ENCODE measurements around the gene VSIG10.
"Not testable (repeated sequence)": the region's sequence is repeated elsewhere in the genome, so short reads cannot be mapped to it uniquely, and the experiment has no call there.

VSIG10 gene

DNA sequence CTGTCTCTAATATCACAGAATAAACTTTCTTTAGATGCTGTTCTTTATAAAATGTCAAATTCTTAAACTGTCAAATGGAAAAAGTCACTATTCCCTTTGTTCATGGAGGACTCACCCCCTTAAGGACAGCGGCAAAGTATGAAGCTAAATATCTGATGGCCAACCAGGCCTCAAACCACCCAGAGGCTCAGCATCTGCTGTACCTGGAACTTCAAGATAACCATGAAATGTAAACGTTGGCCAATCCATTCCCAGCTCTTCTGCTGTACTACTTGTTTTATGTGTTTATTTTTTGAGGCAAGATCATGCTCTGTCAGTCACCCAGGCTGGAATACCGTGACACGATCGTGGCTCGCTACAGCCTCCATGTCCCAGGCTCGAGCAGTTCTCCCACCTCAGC is 71.6 kb downstream of the VSIG10 start:
- DNase-seq (ENCODE audit: low read depth), result no peak

DNA sequence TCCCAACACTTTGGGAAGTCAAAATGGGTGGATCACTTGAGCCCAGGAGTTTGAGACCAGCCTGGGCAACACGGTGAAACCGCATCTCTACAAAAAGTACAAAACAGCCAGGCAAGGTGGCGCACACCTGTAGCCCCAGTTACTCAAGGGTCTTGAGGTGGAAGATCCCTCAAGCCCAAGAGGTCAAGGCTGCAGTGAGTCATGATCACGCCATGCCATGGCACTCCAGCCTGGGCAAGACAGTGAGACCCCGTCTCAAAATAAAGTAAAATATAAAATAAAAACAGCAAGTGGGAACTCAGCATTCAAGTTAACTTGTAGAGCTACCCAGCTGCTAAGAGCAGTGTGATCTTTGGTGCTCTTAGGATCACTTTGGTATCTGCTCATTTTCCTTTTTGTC is 74.6 kb downstream of the VSIG10 start:
- DNase-seq (ENCODE audit: low read depth), result no peak

DNA sequence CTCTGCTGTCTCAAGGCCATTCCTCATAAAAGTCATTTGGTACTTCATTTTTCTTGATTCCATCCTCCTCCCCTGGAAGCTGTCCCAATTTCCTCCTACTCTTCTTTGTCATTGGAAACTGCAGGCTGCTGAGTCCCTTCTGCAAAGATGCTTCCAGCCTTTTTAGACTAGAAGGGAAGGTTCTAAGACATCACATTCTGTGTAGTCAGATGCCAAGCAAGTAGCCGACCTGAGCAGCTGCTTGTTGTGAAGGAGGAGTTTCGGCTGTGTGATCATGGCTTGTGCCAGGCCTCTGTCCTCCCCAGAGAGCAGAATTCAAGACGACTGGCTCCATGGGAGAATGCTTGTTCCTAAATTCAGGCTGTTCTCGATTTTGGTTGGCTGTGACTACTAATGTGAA is 78.6 kb downstream of the VSIG10 start:
- no peak for DNase-seq (ENCODE audit: low read depth)

DNA sequence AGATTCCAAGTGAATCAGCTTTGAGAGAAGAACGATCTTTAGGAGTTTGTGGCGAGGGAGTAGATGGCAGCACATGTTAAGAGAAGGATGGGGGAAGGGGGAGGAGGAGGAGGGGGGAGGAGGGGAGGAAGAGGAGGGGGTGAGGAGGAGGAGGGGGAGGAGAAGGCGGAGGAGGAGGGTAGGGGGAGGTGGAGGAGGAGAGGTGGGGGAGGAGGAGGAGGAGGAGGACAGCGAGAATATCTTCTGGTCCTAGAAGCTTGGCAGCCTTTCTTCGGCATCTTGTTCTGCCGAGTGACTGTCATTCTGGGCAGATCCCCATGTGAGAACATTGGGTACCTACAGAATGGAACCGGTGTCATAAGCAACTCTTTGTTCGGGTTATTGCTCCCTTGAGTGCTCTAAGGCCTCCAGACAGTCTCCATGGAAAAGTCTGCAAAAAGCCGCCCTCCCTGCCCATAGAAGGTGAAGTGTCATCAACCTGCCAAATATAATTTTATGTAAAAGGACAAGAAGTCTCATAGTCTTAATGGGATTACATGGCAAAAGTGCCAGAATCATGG is 80.4 kb downstream of the VSIG10 start:
- DNase-seq (ENCODE audit: low read depth), result no peak

DNA sequence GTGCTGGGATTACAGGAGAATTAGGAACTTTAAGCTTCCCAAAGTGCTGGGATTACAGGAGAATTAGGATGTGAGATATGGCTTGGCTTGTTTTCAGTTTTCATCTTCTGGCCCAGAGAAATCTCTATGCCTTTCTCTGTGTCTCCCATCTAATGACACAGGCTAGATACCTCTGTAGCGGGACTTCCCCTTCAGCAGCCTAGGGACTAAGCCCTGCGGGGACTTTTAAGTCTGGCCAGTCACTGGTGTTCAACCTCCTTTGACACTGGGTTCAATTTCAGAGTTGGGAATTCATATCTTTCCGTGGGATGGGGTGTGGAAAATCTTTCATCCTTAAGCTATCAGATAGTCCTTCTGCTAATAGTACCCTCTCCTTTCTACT is 81.1 kb downstream of the VSIG10 start:
- DNase-seq (ENCODE audit: low read depth), result no peak

DNA sequence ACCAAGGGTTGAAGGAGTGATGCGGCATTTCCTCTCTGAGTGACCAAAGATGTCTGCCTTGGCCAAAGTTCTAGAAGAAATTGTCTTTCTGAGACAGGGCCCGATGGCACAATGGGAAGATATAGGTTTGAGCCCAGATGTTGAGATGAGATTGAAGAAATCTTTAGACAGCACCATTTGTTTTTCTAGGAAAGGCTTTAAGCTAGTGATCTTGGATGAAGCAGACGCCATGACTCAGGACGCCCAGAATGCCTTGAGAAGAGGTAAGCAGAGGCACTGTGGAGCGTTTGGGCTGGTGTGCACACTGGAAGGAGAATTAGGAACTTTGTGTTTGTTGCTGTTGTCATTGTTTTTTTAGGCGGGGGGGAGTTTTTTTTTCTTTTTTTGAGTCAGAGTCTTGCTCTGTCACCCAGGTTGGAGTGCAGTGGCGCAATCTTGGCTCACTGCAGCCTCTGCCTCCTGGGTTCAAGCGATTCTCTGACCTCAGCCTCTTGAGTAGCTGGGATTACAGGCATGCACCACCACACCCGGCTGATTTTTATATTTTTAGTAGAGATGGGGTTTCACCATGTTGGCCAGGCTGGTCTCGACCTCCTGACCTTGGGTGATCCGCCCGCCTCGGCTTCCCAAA is 81.6 kb downstream of the VSIG10 start:
- not testable (repeated sequence) for DNase-seq (ENCODE audit: low read depth)

DNA sequence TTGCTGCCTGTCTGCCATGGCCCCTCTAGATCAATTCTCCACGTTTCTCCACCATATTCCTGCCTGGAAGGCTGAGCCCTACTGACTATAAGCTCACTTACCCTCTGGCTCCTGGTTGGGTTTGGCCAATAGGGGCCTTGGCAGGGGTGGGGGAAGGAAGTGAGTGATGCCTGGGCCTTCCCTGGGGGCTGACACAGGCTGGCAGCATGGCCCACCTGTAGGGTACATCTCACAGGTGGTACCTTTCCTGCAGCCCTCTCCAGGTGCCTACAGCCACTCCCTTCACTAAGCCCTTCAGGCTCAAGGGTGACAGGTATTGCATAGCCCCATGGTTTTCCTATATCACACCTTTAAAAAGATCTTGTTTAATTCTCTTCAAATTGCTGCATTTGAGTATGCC is 83.8 kb downstream of the VSIG10 start:
- DNase-seq (ENCODE audit: low read depth), result no peak

DNA sequence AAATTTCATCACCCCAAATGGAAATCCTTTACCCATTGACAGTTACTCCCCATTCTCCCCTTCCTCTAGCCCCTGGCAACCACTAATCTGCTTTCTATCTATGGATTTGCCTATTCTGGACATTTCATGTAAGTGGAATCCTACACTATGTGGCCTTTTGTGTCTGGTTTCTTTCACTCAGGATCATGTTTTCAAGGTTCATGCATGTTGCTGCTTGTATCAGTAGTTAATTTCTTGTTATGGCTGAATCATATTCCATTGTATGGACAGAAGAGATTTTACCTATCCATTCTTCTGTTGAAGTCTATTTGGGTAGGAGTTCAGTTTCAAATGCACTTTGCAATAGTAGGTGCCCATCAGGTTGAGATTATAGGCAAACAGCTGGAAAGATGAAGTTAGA is 85.9 kb downstream of the VSIG10 start:
- DNase-seq (ENCODE audit: low read depth), result no peak

DNA sequence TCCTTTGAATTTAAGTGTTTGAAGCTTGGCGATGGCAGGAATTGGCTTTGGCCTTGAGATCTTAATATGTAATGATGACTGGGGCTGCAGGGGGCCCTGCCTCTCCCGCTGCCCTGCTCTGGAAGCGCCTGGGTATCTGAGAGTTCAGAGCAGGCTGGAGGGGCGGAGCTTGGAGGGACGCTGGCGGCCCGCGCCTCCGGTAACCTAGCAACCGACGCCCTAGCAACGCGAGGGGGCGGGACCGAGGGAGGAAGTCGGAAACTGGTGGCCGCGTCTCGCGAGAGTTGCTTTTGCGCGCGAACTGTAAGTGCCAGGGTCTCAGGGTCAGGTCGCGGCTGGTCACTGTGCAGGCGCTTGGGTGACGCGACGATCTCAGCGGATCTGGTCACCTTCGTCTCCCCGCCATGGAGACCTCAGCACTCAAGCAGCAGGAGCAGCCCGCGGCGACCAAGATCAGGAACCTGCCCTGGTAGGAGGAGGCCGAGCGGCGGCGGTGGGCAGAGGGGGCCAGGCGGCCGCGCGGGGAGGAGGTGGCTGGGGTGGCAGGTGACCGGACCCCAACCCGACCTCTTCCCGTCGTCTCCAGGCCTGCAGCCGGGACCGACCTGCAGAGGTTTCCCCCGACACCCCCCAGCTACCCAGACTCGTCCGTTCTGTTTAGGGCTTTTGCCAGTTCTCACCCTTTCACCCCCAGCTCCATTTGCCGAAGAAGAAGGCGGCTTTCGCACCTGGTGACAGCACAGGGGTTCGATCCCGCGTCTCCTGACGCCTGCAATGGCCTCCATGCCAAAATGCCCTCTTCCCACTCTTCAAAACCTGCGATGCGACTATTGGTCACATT is 87.2 kb downstream of the VSIG10 start, which contains the start of gene RFC5:
TSS of gene RFC5 (plus strand) at position 280 of the 841 bp plus-strand sequence. CDS start at position 405, 125 bp downstream.
- DNase-seq (ENCODE audit: low read depth), result peak; percentile 97

DNA sequence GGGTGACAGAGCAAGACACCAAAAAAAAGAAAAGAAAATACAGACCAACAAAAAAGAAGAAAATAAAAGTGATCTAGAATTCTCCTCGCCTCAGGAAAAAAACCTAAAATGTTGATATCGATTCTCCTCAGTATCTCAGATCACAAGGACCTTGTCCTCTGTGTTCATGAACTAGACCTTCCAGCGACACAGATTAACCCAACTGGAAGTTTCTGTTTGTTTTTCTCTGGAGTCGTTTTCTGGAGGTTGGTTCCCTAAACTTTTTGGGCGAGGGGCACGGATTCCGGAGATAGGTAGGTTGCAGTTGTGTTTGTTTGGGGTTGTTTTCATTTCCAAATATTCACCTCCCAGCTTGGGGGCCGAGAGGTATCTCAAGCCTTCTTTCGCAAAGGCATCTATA is 87.9 kb downstream of the VSIG10 start:
- no peak for DNase-seq (ENCODE audit: low read depth)

DNA sequence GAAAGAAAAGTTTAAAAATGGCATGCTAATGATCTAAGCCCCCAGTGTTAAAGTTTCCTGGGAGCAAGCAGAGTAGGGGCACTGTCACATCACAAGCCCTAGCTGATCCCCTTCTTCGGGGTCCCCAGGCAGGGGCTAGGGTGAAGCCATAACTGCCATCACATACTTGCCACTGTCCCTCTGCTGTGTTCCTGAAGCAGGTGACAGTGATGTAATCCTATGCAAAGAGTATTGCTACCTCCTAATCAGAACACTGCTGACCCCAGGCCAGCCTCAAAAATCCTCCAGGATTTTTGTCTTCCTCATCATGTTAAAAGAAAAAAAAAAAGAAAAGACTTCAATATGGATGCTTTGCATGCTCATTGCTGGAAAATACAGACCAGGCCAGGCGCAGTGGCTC is 88.5 kb downstream of the VSIG10 start:
- no peak for DNase-seq (ENCODE audit: low read depth)
